Neuronal stem cell (in vitro differentiated cells): ENCODE results near the gene DPYSL3.
A peak's percentile ranks its signal among the peaks of the same experiment; 100 is the strongest.

Source experiments
- DNase-seq: peaks from one replicate; pipeline ENCODE4 v3.0.0-alpha.2; 2013; ENCODE audit warnings: low spot score
- H2AFZ ChIP-seq: one replicate; pipeline ENCODE4 v1.6.1; 2013; ENCODE audit warnings: mild to moderate bottlenecking, low read length, inconsistent platforms
- H2AK5ac ChIP-seq: 2 replicates; pipeline ENCODE4 v1.6.1; 2013; ENCODE audit warnings: low read depth, mild to moderate bottlenecking, inconsistent platforms, low read length, moderate library complexity, mixed read lengths
- H2BK120ac ChIP-seq: 2 replicates; pipeline ENCODE4 v1.6.1; 2013; ENCODE audit warnings: low read depth, mild to moderate bottlenecking, inconsistent platforms, low read length, moderate library complexity, mixed read lengths
- H2BK12ac ChIP-seq: one replicate; pipeline ENCODE4 v1.6.1; 2013; ENCODE audit warnings: low read length, inconsistent platforms
- H2BK15ac ChIP-seq: 2 replicates; pipeline ENCODE4 v1.6.1; 2013; ENCODE audit warnings: mild to moderate bottlenecking, low read length, inconsistent platforms, mixed read lengths
- H2BK5ac ChIP-seq: one replicate; pipeline ENCODE4 v1.6.1; 2013; ENCODE audit warnings: inconsistent platforms, mild to moderate bottlenecking, low read length, moderate library complexity
- H3K14ac ChIP-seq: one replicate; pipeline ENCODE4 v1.6.1; 2013; ENCODE audit warnings: low read length, inconsistent platforms
- H3K18ac ChIP-seq: 2 replicates; pipeline ENCODE4 v1.6.1; 2013; ENCODE audit warnings: low read length, inconsistent platforms
- H3K23ac ChIP-seq: 2 replicates; pipeline ENCODE4 v1.6.1; 2013; ENCODE audit warnings: low read depth, mild to moderate bottlenecking, mixed read lengths, low read length, inconsistent platforms; ENCODE audit not compliant: poor library complexity
- H3K27ac ChIP-seq: replicated peaks from 3 replicates; pipeline ENCODE4 v1.5.1; 2013; ENCODE audit warnings: low read length, inconsistent platforms
- H3K27me3 ChIP-seq, 3 experiments: 2 replicates each; pipeline ENCODE4 v1.6.1; 2013; ENCODE audit warnings: low read length in 3 of 3, mild to moderate bottlenecking in 2 of 3, inconsistent platforms in 1 of 3, low read depth in 1 of 3, mixed read lengths in 1 of 3, moderate library complexity in 1 of 3; ENCODE audit not compliant: control insufficient read depth in 3 of 3, insufficient read depth in 3 of 3
- H3K36me3 ChIP-seq, 2 donors: replicated peaks in 1 of 2; 2 replicates each; pipeline ENCODE4 v1.6.1; 2013; ENCODE audit warnings: low read length in 2 of 2; ENCODE audit not compliant: control insufficient read depth in 2 of 2, insufficient read depth in 2 of 2
- H3K4ac ChIP-seq: 2 replicates; pipeline ENCODE4 v1.6.1; 2013; ENCODE audit warnings: inconsistent platforms, mild to moderate bottlenecking, low read length, moderate library complexity
- H3K4me1 ChIP-seq, 2 donors: 1 replicate in 1 of 2; 2 replicates in 1 of 2; pipeline ENCODE4 v1.6.1; 2013; ENCODE audit warnings: low read length in 2 of 2, low read depth in 1 of 2; ENCODE audit not compliant: control insufficient read depth in 2 of 2, insufficient read depth in 1 of 2
- H3K4me2 ChIP-seq: one replicate; pipeline ENCODE4 v1.6.1; 2013; ENCODE audit warnings: mild to moderate bottlenecking, low read length, inconsistent platforms; ENCODE audit not compliant: insufficient read depth, poor library complexity, severe bottlenecking
- H3K4me3 ChIP-seq, 2 donors: 2 replicates each; pipeline ENCODE4 v1.5.1; 2013; ENCODE audit warnings: low read length in 2 of 2, mild to moderate bottlenecking in 2 of 2, inconsistent platforms in 1 of 2, moderate library complexity in 1 of 2
- H3K79me1 ChIP-seq: one replicate; pipeline ENCODE4 v1.6.1; 2013; ENCODE audit warnings: low read depth, mild to moderate bottlenecking, inconsistent platforms, low read length, moderate library complexity
- H3K9ac ChIP-seq: one replicate; pipeline ENCODE4 v1.6.1; 2013; ENCODE audit warnings: mild to moderate bottlenecking, low read depth, low read length, inconsistent platforms; ENCODE audit not compliant: poor library complexity
- H3K9me3 ChIP-seq, 2 donors: replicated peaks in 1 of 2; 2 replicates each; pipeline versions ENCODE3 to v1.6.1; 2013; ENCODE audit warnings: low read length in 2 of 2, mild to moderate bottlenecking in 2 of 2, inconsistent platforms in 1 of 2, low read depth in 1 of 2, mixed read lengths in 1 of 2, moderate library complexity in 1 of 2; ENCODE audit not compliant: control insufficient read depth in 2 of 2, insufficient read depth in 1 of 2
- H4K8ac ChIP-seq: one replicate; pipeline ENCODE4 v1.6.1; 2013; ENCODE audit warnings: low read depth, mild to moderate bottlenecking, inconsistent platforms, low read length, moderate library complexity
- H4K91ac ChIP-seq: one replicate; pipeline ENCODE4 v1.6.1; 2013; ENCODE audit warnings: low read length, low read depth, mild to moderate bottlenecking, inconsistent platforms; ENCODE audit not compliant: poor library complexity
- WGBS, 2 donors: extraction: QIAGEN DNeasy Blood & Tissue Kit; methylation state at CpG; one replicate each; pipeline ENCODE4 v1.1.7; 2013; ENCODE audit warnings: missing lambda C conversion rate in 2 of 2, mixed read lengths in 1 of 2; ENCODE audit not compliant: insufficient read length in 2 of 2, insufficient replicate concordance in 1 of 2; ENCODE audit errors: extremely low coverage in 2 of 2; 5-methylcytosine and 5-hydroxymethylcytosine counted together

Gene DPYSL3

GRCh38 chr5:147517383-147517782, 7.5 kb upstream of the DPYSL3 start:
- no CpG with 5 or more reads among the region's 1 CpG for WGBS, 2 donors
- Histone ChIP-seq H3K79me1 (no peaks in the 10 kb centered on the region), H3K4ac (no peak overlapping the region), H3K18ac (no peak overlapping the region), H2BK5ac (no peak overlapping the region), H3K9ac (no peak overlapping the region), H3K23ac (no peak overlapping the region), H3K9me3 (no peaks in the 10 kb centered on the region), H3K4me2 (no peak overlapping the region), H3K4me3 (no peak overlapping the region), H3K27ac (no peak overlapping the region), H3K27me3 (no peaks in the 10 kb centered on the region), H2BK120ac (no peak overlapping the region), H3K14ac (no peak overlapping the region), H2AFZ (no peak overlapping the region), H4K8ac (no peak overlapping the region), H4K91ac (no peak overlapping the region), H3K36me3 (no peaks in the 10 kb centered on the region), H2BK15ac (no peak overlapping the region), H3K4me1 (peaks cover 3 to 14% of the 10 kb centered on the region in 2 donors), H2AK5ac (no peak overlapping the region), H2BK12ac (no peak overlapping the region)
- no peak for DNase-seq

- DNase-seq, result no peak
- H3K4me3 ChIP-seq, result no peak overlapping the region
- no peak overlapping the region for H3K4me2 ChIP-seq
- no peak overlapping the region for H2BK15ac ChIP-seq
- H3K14ac ChIP-seq, result no peak overlapping the region
- H3K9me3 ChIP-seq, result no peaks in the 10 kb centered on the region
- no peaks in the 10 kb centered on the region for H3K27me3 ChIP-seq
- H3K4me1 ChIP-seq, result peaks cover 4 to 9% of the 10 kb centered on the region in 2 donors
- no peak overlapping the region for H4K91ac ChIP-seq
- H4K8ac ChIP-seq, result no peak overlapping the region
- H3K36me3 ChIP-seq, result no peaks in the 10 kb centered on the region
- no peak overlapping the region for H2BK12ac ChIP-seq
- H3K9ac ChIP-seq, result no peak overlapping the region
- H3K79me1 ChIP-seq, result no peaks in the 10 kb centered on the region
- no peak overlapping the region for H3K23ac ChIP-seq
- no peak overlapping the region for H2AK5ac ChIP-seq
- H2BK5ac ChIP-seq, result no peak overlapping the region
- H3K18ac ChIP-seq, result no peak overlapping the region
- no peak overlapping the region for H3K4ac ChIP-seq
- H2AFZ ChIP-seq, result no peak overlapping the region
- H2BK120ac ChIP-seq, result no peak overlapping the region
- no CpG with 5 or more reads among the region's 7 CpGs for WGBS, 2 donors
- no peak overlapping the region for H3K27ac ChIP-seq
Observed at GRCh38 chr5:147515269-147515668, 5.4 kb upstream of the DPYSL3 start.

GRCh38 chr5:147512659-147513379, 3.0 kb upstream of the DPYSL3 start:
- peaks cover 3% of the 10 kb centered on the region for H3K79me1 ChIP-seq
- no peak overlapping the region for H2BK12ac ChIP-seq
- no peak overlapping the region for H3K14ac ChIP-seq
- no peak overlapping the region for H3K18ac ChIP-seq
- no peaks in the 10 kb centered on the region for H3K9me3 ChIP-seq
- no peak overlapping the region for H4K91ac ChIP-seq
- H3K4me2 ChIP-seq, result no peak overlapping the region
- no peaks in the 10 kb centered on the region for H3K36me3 ChIP-seq
- no peak overlapping the region for H3K4me3 ChIP-seq
- no peak overlapping the region for H2AK5ac ChIP-seq
- WGBS, 2 donors, result no CpG with 5 or more reads among the region's 3 CpGs
- H2BK15ac ChIP-seq, result no peak overlapping the region
- H3K27ac ChIP-seq, result no peak overlapping the region
- H2BK120ac ChIP-seq, result no peak overlapping the region
- no peak overlapping the region for H2BK5ac ChIP-seq
- H3K4me1 ChIP-seq, result peaks cover 6 to 12% of the 10 kb centered on the region in 2 donors
- H4K8ac ChIP-seq, result no peak overlapping the region
- no peak for DNase-seq
- no peak overlapping the region for H2AFZ ChIP-seq
- H3K4ac ChIP-seq, result no peak overlapping the region
- no peak overlapping the region for H3K23ac ChIP-seq
- no peak overlapping the region for H3K9ac ChIP-seq
- H3K27me3 ChIP-seq, result no peaks in the 10 kb centered on the region

GRCh38 chr5:147510885-147511284, 1.0 kb upstream of the DPYSL3 start:
- Histone ChIP-seq H2BK120ac (no peak overlapping the region), H3K4ac (no peak overlapping the region), H3K4me3 (no peak overlapping the region), H3K14ac (no peak overlapping the region), H3K23ac (no peak overlapping the region), H2BK5ac (no peak overlapping the region), H2BK15ac (no peak overlapping the region), H4K8ac (no peak overlapping the region), H3K18ac (no peak overlapping the region), H3K27me3 (no peaks in the 10 kb centered on the region), H3K4me1 (peaks cover 6 to 11% of the 10 kb centered on the region in 2 donors), H3K27ac (no peak overlapping the region), H2AK5ac (no peak overlapping the region), H2BK12ac (no peak overlapping the region), H3K9ac (no peak overlapping the region), H2AFZ (peak overlapping the region; percentile 95), H3K9me3 (peaks cover 0 to 6% of the 10 kb centered on the region in 2 donors), H3K4me2 (no peak overlapping the region), H3K36me3 (peaks cover 0 to 13% of the 10 kb centered on the region in 2 donors), H3K79me1 (peaks cover 3% of the 10 kb centered on the region), H4K91ac (no peak overlapping the region)
- WGBS, 2 donors, result 100% methylated on average over 4 of the region's 7 CpGs
- no peak for DNase-seq
